Measurements from ENCODE around the gene SIM2. TPM values are rescaled to one million over a fixed set of nuclear protein-coding genes. Genes with fewer than 3 reads are reported as not detected.

Gene SIM2
- polyA plus RNA-seq, 1 donor from 2014 or later: not detected

- Histone ChIP-seq H2AFZ (ENCODE audit: low read depth, low read length) (no peak overlapping the region), H3F3A (ENCODE audit: insufficient read depth, low read length, poor library complexity, severe bottlenecking) (no peaks in the 10 kb centered on the region), H3K36me3 (ENCODE audit: insufficient read depth, low read length) (no peaks in the 10 kb centered on the region), H4K20me1 (ENCODE audit: insufficient read depth) (no peaks in the 10 kb centered on the region), H3K4me2 (ENCODE audit: low read length) (no peak overlapping the region), H3K9ac (ENCODE audit: low read length) (no peak overlapping the region), H3K27me3 (ENCODE audit: insufficient read depth, low read depth, low read length) (peaks cover 99% of the 10 kb centered on the region), H3K27ac (ENCODE audit: low read length) (no peak overlapping the region), H3K79me2 (replicated peaks; ENCODE audit: insufficient read depth, low read length) (no peaks in the 10 kb centered on the region), H3K9me2 (ENCODE audit: insufficient read depth, low read length) (no peaks in the 10 kb centered on the region), H3K4me3 (ENCODE audit: low read length) (peak overlapping the region; percentile 63), H3K9me3 (ENCODE audit: low read length) (no peaks in the 10 kb centered on the region)
- peak; percentile 82 for TF ChIP-seq EZH2 (IDR thresholded peaks at IDR 0.05; ENCODE audit: borderline replicate concordance, insufficient read depth, low read length, poor library complexity, severe bottlenecking)
- TF ChIP-seq EP300 (conservative IDR thresholded peaks at IDR 0.05; ENCODE audit: poor library complexity, severe bottlenecking): no peak
These were observed 432 bp upstream of the SIM2 start for GRCh38 chr21:36698385-36698980.

- Histone ChIP-seq H4K20me1 (ENCODE audit: insufficient read depth) (no peaks in the 10 kb centered on the region), H3K27ac (ENCODE audit: low read length) (no peak overlapping the region), H3F3A (ENCODE audit: insufficient read depth, low read length, poor library complexity, severe bottlenecking) (no peaks in the 10 kb centered on the region), H3K79me2 (replicated peaks; ENCODE audit: insufficient read depth, low read length) (no peaks in the 10 kb centered on the region), H3K27me3 (ENCODE audit: insufficient read depth, low read depth, low read length) (peaks cover 99% of the 10 kb centered on the region), H3K9me2 (ENCODE audit: insufficient read depth, low read length) (no peaks in the 10 kb centered on the region), H3K4me2 (ENCODE audit: low read length) (no peak overlapping the region), H2AFZ (ENCODE audit: low read depth, low read length) (no peak overlapping the region), H3K9me3 (ENCODE audit: low read length) (no peaks in the 10 kb centered on the region), H3K36me3 (ENCODE audit: insufficient read depth, low read length) (no peaks in the 10 kb centered on the region), H3K4me3 (ENCODE audit: low read length) (peak overlapping the region; percentile 63), H3K9ac (ENCODE audit: low read length) (no peak overlapping the region)
- TF ChIP-seq REST (IDR thresholded peaks at IDR 0.05; ENCODE audit: borderline replicate concordance) (no peak), EZH2 (IDR thresholded peaks at IDR 0.05; ENCODE audit: borderline replicate concordance, insufficient read depth, low read length, poor library complexity, severe bottlenecking) (peak; percentile 31), SMC3 (conservative IDR thresholded peaks at IDR 0.05; ENCODE audit: poor library complexity) (no peak), POLR2AphosphoS5 (IDR thresholded peaks at IDR 0.05) (peak; percentile 6)
These were observed 805 bp downstream of the SIM2 start for GRCh38 chr21:36699546-36700294.

DNA sequence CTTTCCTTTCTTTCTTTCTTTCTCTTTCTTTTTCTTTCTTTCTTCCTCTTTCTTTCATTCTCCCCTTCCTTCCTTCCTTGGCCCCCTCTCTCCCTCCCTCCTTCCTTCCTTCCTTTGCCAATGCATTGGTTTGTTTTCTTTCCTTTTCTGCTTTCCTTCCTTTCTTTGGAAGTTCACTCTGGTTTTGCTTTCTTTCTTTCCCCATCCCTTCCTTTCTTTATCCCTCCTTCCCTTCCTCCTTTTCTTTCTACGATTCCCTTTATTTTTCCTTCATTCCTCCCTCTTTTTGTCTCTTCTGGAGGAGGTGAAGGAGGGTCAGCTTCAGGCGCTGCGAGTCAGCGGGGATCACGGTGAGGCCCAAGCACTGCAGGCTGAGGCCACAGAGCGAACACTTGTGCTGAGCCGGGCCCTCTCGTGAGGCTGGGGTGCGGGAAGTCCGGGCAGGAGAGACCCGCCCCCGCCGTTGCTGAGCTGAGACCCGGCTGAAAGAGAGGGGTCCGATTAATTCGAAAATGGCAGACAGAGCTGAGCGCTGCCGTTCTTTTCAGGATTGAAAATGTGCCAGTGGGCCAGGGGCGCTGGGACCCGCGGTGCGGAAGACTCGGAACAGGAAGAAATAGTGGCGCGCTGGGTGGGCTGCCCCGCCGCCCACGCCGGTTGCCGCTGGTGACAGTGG, 1.5 kb downstream of the SIM2 start:
- no peaks in the 10 kb centered on the region for H3K79me2 ChIP-seq (replicated peaks; ENCODE audit: insufficient read depth, low read length)
- H3F3A ChIP-seq (ENCODE audit: insufficient read depth, low read length, poor library complexity, severe bottlenecking): no peaks in the 10 kb centered on the region
- no peak overlapping the region for H2AFZ ChIP-seq (ENCODE audit: low read depth, low read length)
- H3K4me3 ChIP-seq (ENCODE audit: low read length): no peak overlapping the region
- no peaks in the 10 kb centered on the region for H3K9me3 ChIP-seq (ENCODE audit: low read length)
- no peak overlapping the region for H3K27ac ChIP-seq (ENCODE audit: low read length)
- H3K4me2 ChIP-seq (ENCODE audit: low read length): no peak overlapping the region
- no peaks in the 10 kb centered on the region for H3K36me3 ChIP-seq (ENCODE audit: insufficient read depth, low read length)
- no peaks in the 10 kb centered on the region for H3K9me2 ChIP-seq (ENCODE audit: insufficient read depth, low read length)
- TF ChIP-seq EZH2 (IDR thresholded peaks at IDR 0.05; ENCODE audit: borderline replicate concordance, insufficient read depth, low read length, poor library complexity, severe bottlenecking): peak; percentile 89
- no peak for TF ChIP-seq CTCF (IDR thresholded peaks at IDR 0.05; ENCODE audit: poor library complexity, severe bottlenecking)
- TF ChIP-seq SMC3 (conservative IDR thresholded peaks at IDR 0.05; ENCODE audit: poor library complexity): no peak
- H3K27me3 ChIP-seq (ENCODE audit: insufficient read depth, low read depth, low read length): peaks cover 99% of the 10 kb centered on the region
- H3K9ac ChIP-seq (ENCODE audit: low read length): no peak overlapping the region
- H4K20me1 ChIP-seq (ENCODE audit: insufficient read depth): no peaks in the 10 kb centered on the region
